Calu3 (cell line): ENCODE data around the gene DBI. TPM values are rescaled to one million over a fixed set of nuclear protein-coding genes. Genes with fewer than 3 reads are reported as not detected.

Source experiments
- BruUV-seq: library from RNA; stranded (reverse); fragments of 400-500 nt; replicated peaks from 2 replicates; lab custom pipeline; 2021; lab: Mats Ljungman, UMichigan
- CTCF ChIA-PET: fragments of 300-600 bp; sonication (Branson Sonifier 250); formaldehyde crosslinking; loops from one replicate; lab custom pipeline; 2022; ENCODE audit warnings: antibody characterized with exemption; lab: Charles Lee
- DNase-seq: peaks from one replicate; pipeline ENCODE4 v3.0.0; 2022
- H3K27ac Mint-ChIP-seq: one replicate; pipeline ENCODE4 v1.8.0; 2022; ENCODE audit warnings: mixed read lengths; ENCODE audit not compliant: unreplicated experiment
- H3K27me3 Mint-ChIP-seq: one replicate; pipeline ENCODE4 v1.8.0; 2022; ENCODE audit warnings: mixed read lengths; ENCODE audit not compliant: unreplicated experiment
- H3K36me3 Mint-ChIP-seq: one replicate; pipeline ENCODE4 v1.8.0; 2022; ENCODE audit warnings: mild to moderate bottlenecking, moderate library complexity, mixed read lengths; ENCODE audit not compliant: insufficient read depth, unreplicated experiment
- H3K4me1 Mint-ChIP-seq: one replicate; pipeline ENCODE4 v1.8.0; 2022; ENCODE audit warnings: mild to moderate bottlenecking, low read depth, mixed read lengths; ENCODE audit not compliant: unreplicated experiment
- H3K4me3 Mint-ChIP-seq: one replicate; pipeline ENCODE4 v1.8.0; 2022; ENCODE audit warnings: mild to moderate bottlenecking, low read depth, moderate library complexity, mixed read lengths; ENCODE audit not compliant: unreplicated experiment
- H3K9me3 Mint-ChIP-seq: one replicate; pipeline ENCODE4 v1.8.0; 2022; ENCODE audit warnings: low read depth, mixed read lengths; ENCODE audit not compliant: unreplicated experiment
- CTCF ChIP-seq: fragments of 200-600 bp; IDR thresholded peaks from one replicate; pipeline ENCODE4 v1.8.0; 2022; ENCODE audit warnings: antibody characterized with exemption; ENCODE audit not compliant: unreplicated experiment
- intact Hi-C: fragments of 100-400 bp; cut with micrococcal nuclease; formaldehyde crosslinking; loops from one replicate; pipeline ENCODE4 v1.10.0; 2022; ENCODE audit not compliant: unreplicated experiment
- total RNA-seq: library from RNA; stranded (reverse); gene quantifications from 2 replicates; pipeline ENCODE4 v1.2.3, GENCODE V29; 2022

The DBI gene
- total RNA-seq, 1 experiment from 2014 or later = 222 TPM

- no TSS peak for BruUV-seq
- intact Hi-C loops = no loop called here
- H3K27ac Mint-ChIP-seq = no peak overlapping the region
- CTCF ChIA-PET = interaction anchor here (0.7 kb wide), 1 partner anchor 289 kb away, joined by 3 read pairs; no protein-coding TSS in a partner anchor
- no peaks in the 10 kb centered on the region for H3K27me3 Mint-ChIP-seq
- no peaks in the 10 kb centered on the region for H3K9me3 Mint-ChIP-seq
- no peaks in the 10 kb centered on the region for H3K36me3 Mint-ChIP-seq
- DNase-seq = peak; percentile 74
- peaks cover 30% of the 10 kb centered on the region for H3K4me1 Mint-ChIP-seq
- no peak overlapping the region for H3K4me3 Mint-ChIP-seq
- TF ChIP-seq CTCF = no peak
These were observed 23.0 kb downstream of the DBI start for GRCh38 chr2:119389615-119390306.

GRCh38 chr2:119393971-119394748 is 27.4 kb downstream of the DBI start:
- CTCF ChIA-PET = no interaction called here
- H3K4me3 Mint-ChIP-seq = no peak overlapping the region
- H3K27me3 Mint-ChIP-seq = no peaks in the 10 kb centered on the region
- no peak for TF ChIP-seq CTCF
- H3K4me1 Mint-ChIP-seq = peaks cover 20% of the 10 kb centered on the region
- no TSS peak for BruUV-seq
- no peaks in the 10 kb centered on the region for H3K9me3 Mint-ChIP-seq
- intact Hi-C loops = no loop called here
- H3K27ac Mint-ChIP-seq = no peak overlapping the region
- no peak for DNase-seq
- no peaks in the 10 kb centered on the region for H3K36me3 Mint-ChIP-seq

DNA sequence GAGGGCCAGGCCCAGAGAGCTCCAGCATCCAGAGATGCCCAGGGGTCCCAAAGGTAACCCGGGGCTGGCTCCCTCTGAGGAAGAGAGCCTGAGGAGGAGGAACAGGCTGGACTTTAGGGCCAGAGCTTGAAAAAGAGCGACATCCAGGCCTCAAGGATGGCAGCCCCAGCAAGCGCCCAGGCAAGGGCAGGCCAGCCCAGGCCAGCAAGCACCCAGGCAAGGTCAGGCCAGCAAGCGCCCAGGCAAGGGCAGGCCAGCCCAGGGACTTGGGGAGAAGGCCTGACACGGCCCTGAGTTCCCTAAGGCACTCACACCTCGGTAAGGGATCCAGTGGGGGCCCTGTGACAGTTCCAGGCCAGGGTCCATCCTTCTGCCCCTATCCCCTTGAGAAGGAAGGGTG is 30.4 kb downstream of the DBI start:
- CTCF ChIA-PET = no interaction called here
- H3K4me3 Mint-ChIP-seq = no peak overlapping the region
- intact Hi-C loops = no loop called here
- TF ChIP-seq CTCF = no peak
- H3K9me3 Mint-ChIP-seq = no peaks in the 10 kb centered on the region
- H3K36me3 Mint-ChIP-seq = no peaks in the 10 kb centered on the region
- no peak for DNase-seq
- no peak overlapping the region for H3K27ac Mint-ChIP-seq
- peaks cover 13% of the 10 kb centered on the region for H3K4me1 Mint-ChIP-seq
- no peaks in the 10 kb centered on the region for H3K27me3 Mint-ChIP-seq
- no TSS peak for BruUV-seq

DNA sequence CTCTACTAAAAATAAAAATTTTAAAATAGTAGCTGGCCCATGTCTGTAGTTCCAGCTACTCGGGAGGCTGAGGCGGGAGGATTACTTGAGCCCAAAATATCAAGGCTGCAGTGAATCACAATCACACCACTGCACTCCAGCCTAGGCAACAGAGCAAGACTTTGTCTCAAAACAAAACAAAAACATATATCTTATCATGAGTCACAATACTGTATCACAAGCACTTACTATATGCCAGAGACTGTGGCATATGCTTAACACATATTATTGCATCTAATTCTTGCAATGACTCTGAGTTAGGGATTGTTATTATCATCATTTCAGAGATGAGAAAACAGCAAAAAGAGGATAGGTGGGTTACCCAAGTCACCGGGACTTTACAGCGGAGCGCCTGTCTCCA is 35.3 kb downstream of the DBI start:
- peaks cover 13% of the 10 kb centered on the region for H3K4me1 Mint-ChIP-seq
- CTCF ChIA-PET = no interaction called here
- H3K4me3 Mint-ChIP-seq = no peak overlapping the region
- H3K9me3 Mint-ChIP-seq = no peaks in the 10 kb centered on the region
- BruUV-seq = no TSS peak
- no peak for TF ChIP-seq CTCF
- no peak overlapping the region for H3K27ac Mint-ChIP-seq
- DNase-seq = no peak
- intact Hi-C loops = no loop called here
- no peaks in the 10 kb centered on the region for H3K27me3 Mint-ChIP-seq
- peaks cover 5% of the 10 kb centered on the region for H3K36me3 Mint-ChIP-seq
